H54 (cell line): ENCODE measurements around the gene MYL1.

Experiments
- DNase-seq: peaks from one replicate; pipeline ENCODE4 v3.0.0; 2011; ENCODE audit warnings: low spot score, mixed read lengths; ENCODE audit not compliant: insufficient read length
- FAIRE-seq: peaks from 3 replicates; lab custom pipeline; 2011; peaks lifted over from hg19 to GRCh38; lab: Jason Lieb, UNC
- POLR2A ChIP-seq: IDR thresholded peaks from 2 replicates; pipeline ENCODE4 v1.6.1; 2011; ENCODE audit warnings: low read depth, mild to moderate bottlenecking, low read length

Gene MYL1

DNA sequence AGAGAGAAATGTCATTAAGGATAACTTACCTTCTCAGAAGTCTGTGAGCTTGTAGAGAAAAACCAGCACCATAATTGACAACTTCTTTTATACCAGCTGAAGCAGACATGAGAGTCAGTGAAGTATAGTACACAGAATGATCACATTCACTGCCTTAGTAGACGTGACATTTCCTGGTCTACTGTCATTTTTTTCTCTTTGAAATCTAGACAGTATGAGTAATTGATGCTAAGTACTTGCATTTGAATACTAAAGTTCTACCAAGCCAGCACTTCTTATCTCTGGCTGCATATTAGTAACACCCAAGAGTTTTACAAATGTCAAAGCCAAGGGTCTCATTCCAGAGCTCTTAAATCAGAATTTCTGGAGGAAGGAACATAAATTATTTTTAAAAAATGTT, 64.4 kb downstream of the MYL1 start:
- no peak for TF ChIP-seq POLR2A
- DNase-seq: no peak
- FAIRE-seq: no peak
